ENCODE results near the gene KLF6. TPM values are rescaled to one million over a fixed set of nuclear protein-coding genes. Genes with fewer than 3 reads are reported as not detected.

Gene KLF6
- 18.0 and 19.6 TPM in 2 replicates for total RNA-seq (2014; rRNA removed; shearing (Covaris generic))
- 25.7 and 35.4 TPM in 2 replicates for polyA plus RNA-seq (2016; fragmentation: Nextera tagmentation; extraction: Ambion mirVana)
- long read RNA-seq, full-length matches to known transcripts: 12 of 16 reads
- long read RNA-seq, partial matches to known transcripts: 0 of 16 reads
- long read RNA-seq, other reads (novel, unspliced or antisense): 4 of 16 reads

GRCh38 chr10:3784510-3785250 is at the start of gene KLF6:
TSS of gene KLF6 (minus strand) at chr10:3785209. CDS start at chr10:3785014, 195 bp downstream.
- DNase-seq (ENCODE audit: low spot score): peak; percentile 37

GRCh38 chr10:3834404-3834803 is 49.4 kb upstream of the KLF6 start:
- Mint-ChIP-seq H3K36me3 (ENCODE audit: low read depth) (no peaks in the 10 kb centered on the region), H3K4me3 (no peak overlapping the region)
- ATAC-seq: no peak
- TF ChIP-seq REST (IDR thresholded peaks at IDR 0.05; ENCODE audit: unreplicated experiment): no peak
- TF ChIP-seq CTCF (conservative IDR thresholded peaks at IDR 0.05; ENCODE audit: low read depth in 2 of 2): no peak
- no peak for TF ChIP-seq NANOG (IDR thresholded peaks at IDR 0.05; ENCODE audit: borderline replicate concordance)
- TF ChIP-seq JUNB (IDR thresholded peaks at IDR 0.05; ENCODE audit: unreplicated experiment): no peak
- TF ChIP-seq EZH2phosphoT487 (IDR thresholded peaks at IDR 0.05; ENCODE audit: unreplicated experiment): no peak

More at GRCh38 chr10:3784510-3785250, at the start of gene KLF6:
- Histone ChIP-seq H3K9me2 (ENCODE audit: insufficient read depth) (no peaks in the 10 kb centered on the region), H3K27me3 (ENCODE audit: insufficient read depth) (0 out of 2 replicates have a peak, but pooled peaks cover 5% of the 10 kb centered on the region), H3K79me2 (replicated peaks; ENCODE audit: insufficient read depth) (peaks cover 49% of the 10 kb centered on the region), H2AFZ (no peak within 1 kb of the TSS), H3K4me2 (peak within 1 kb of the TSS; percentile 98), H3K27ac (ENCODE audit: low read depth) (peak within 1 kb of the TSS; percentile 91), H3K4me3 (peak within 1 kb of the TSS; percentile 86), H3K4me1 (ENCODE audit: insufficient read depth) (peaks cover 28% of the 10 kb centered on the region), H3F3A (replicated peaks; ENCODE audit: low read depth) (peaks cover 3% of the 10 kb centered on the region; the same call in 1 of the 2 replicates), H3K36me3 (ENCODE audit: insufficient read depth) (peaks cover 24% of the 10 kb centered on the region; the same call in 1 of the 2 replicates), H4K20me1 (replicated peaks; ENCODE audit: insufficient read depth) (peaks cover 36% of the 10 kb centered on the region)
- peaks cover 36% of the 10 kb centered on the region for H3K36me3 Mint-ChIP-seq (ENCODE audit: low read depth)
- TF ChIP-seq CTCF (conservative IDR thresholded peaks at IDR 0.05; ENCODE audit: low read depth in 2 of 2) (no peak), CREB1 (CRISPR knock-in tag; IDR thresholded peaks at IDR 0.05; ENCODE audit: low read depth) (no peak), ETS1 (IDR thresholded peaks at IDR 0.05) (no peak)
- peaks cover 46% of the 10 kb centered on the region for H3K4me1 Mint-ChIP-seq
- peaks cover 31% of the 10 kb centered on the region for H3K27me3 Mint-ChIP-seq (ENCODE audit: insufficient read depth, low read depth, poor library complexity)
- H3K9me3 Mint-ChIP-seq: peaks cover 2% of the 10 kb centered on the region; the same call in 2 of the 3 replicates
- peak within 1 kb of the TSS; percentile 96 for H3K4me3 Mint-ChIP-seq
- H3K27ac Mint-ChIP-seq: peak within 1 kb of the TSS; percentile 97
- peak; percentile 7 for ATAC-seq

More at GRCh38 chr10:3834404-3834803, 49.4 kb upstream of the KLF6 start:
- no peak overlapping the region for H3K4me2 ChIP-seq
- H3K27me3 ChIP-seq (ENCODE audit: insufficient read depth): no peaks in the 10 kb centered on the region
- no peak overlapping the region for H3K27ac Mint-ChIP-seq
- H3K4me1 ChIP-seq (ENCODE audit: insufficient read depth): peaks cover 14% of the 10 kb centered on the region
- H3K36me3 ChIP-seq (ENCODE audit: insufficient read depth): no peaks in the 10 kb centered on the region
- H3K79me2 ChIP-seq (replicated peaks; ENCODE audit: insufficient read depth): no peaks in the 10 kb centered on the region
- H3K4me3 ChIP-seq: no peak overlapping the region
- no peaks in the 10 kb centered on the region for H3K9me3 Mint-ChIP-seq
- no peaks in the 10 kb centered on the region for H4K20me1 ChIP-seq (replicated peaks; ENCODE audit: insufficient read depth)
- H2AFZ ChIP-seq: no peak overlapping the region
- no peaks in the 10 kb centered on the region for H3F3A ChIP-seq (replicated peaks; ENCODE audit: low read depth)
- no peak for DNase-seq (ENCODE audit: low spot score)
- 0 out of 2 replicates have a peak, but pooled peaks cover 4% of the 10 kb centered on the region for H3K9me2 ChIP-seq (ENCODE audit: insufficient read depth)
- no peak overlapping the region for H3K27ac ChIP-seq (ENCODE audit: low read depth)
- H3K27me3 Mint-ChIP-seq (ENCODE audit: insufficient read depth, low read depth, poor library complexity): peaks cover 3% of the 10 kb centered on the region
- peaks cover 12% of the 10 kb centered on the region for H3K4me1 Mint-ChIP-seq
